Measurements from ENCODE around the gene ZKSCAN8.

Gene ZKSCAN8

DNA sequence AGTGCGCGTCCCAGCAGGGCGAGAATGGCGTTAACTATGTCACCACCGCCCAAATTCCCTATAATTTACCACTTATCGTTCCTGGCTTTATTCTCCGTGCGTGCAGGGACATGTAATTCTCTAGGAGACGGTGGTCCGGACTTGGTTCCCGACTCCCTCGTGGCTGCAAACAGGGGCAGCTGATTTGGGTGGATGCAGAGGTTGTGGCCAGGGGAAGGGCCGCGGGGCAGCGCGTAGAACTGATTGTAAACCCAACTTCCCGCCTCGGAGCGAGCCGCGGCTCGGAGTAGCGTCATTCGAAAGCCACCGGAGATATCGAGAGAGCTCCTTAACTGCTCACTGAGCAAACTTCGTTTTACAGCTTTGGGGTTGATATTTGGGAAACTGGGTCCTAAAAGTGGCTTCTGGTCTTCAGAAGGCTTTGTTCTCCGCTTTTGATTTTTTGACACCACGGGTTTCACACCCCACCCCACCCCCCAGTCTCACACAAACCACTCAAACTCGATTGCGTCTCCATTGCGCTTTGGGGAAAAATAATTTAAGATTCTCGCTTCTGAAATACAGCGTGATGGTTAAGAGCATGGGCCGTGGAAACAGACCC lies 65.9 kb downstream of the ZKSCAN8 start:
- no peak for DNase-seq

DNA sequence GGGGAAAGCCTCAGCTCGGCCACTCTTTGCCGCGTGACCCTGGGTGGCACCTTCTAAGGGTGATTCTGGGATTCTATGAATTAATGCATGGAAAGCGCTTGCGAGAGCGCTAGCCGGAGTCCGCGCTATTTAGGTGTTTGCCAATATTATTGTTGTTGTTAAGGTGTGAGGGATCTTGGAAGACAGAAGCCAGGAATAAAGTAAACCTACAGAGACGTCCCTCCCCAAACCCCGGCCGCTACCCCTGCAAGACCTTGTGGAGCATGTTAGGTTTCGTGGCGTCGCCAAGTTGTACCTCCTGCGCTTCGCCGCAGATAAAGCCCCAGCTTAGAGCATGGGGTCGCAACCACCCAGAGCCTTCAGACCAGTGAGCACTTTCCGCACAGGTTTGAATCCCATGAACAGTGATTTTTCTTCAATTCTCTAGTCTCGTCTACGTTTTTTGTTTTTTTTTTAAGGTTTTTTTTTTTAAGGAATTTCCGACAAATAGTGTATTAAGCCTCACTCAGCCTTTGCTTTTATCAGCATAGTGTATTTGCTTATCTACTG lies 66.5 kb downstream of the ZKSCAN8 start:
- no peak for DNase-seq

All from CD4-positive, alpha-beta T cell treated with Interleukin-17A for 1 hour (primary cell).